HepG2 (cell line): Measurements from ENCODE around the gene COMMD10.

ENCODE experiments used
- E2F1 ChIP-seq: sonication (generic); formaldehyde crosslinking; IDR thresholded peaks from 2 replicates; pipeline ENCODE4 v1.5.0; 2020; ENCODE audit warnings: missing genetic modification reagents
- E2F5 ChIP-seq: sonication (generic); formaldehyde crosslinking; conservative IDR thresholded peaks from 2 replicates; pipeline ENCODE4 v1.4.0; 2020; ENCODE audit warnings: missing genetic modification reagents
- FOXK2 ChIP-seq: fragments of 450-650 bp; IDR thresholded peaks from 2 replicates; pipeline ENCODE4 v1.6.1; 2016
- FOXM1 ChIP-seq: sonication (generic); formaldehyde crosslinking; IDR thresholded peaks from 2 replicates; pipeline ENCODE4 v1.5.0; 2020; ENCODE audit warnings: missing genetic modification reagents
- JUND ChIP-seq: sonication (generic); formaldehyde crosslinking; IDR thresholded peaks from 2 replicates; pipeline ENCODE4 v1.8.0; 2022; ENCODE audit warnings: mild to moderate bottlenecking, missing genetic modification reagents
- MAF1 ChIP-seq: sonication (generic); formaldehyde crosslinking; IDR thresholded peaks from 2 replicates; pipeline ENCODE4 v1.5.0; 2020; ENCODE audit warnings: missing genetic modification reagents, borderline replicate concordance
- MAFF ChIP-seq: IDR thresholded peaks from 2 replicates; pipeline ENCODE4 v1.6.1; 2011; ENCODE audit warnings: low read depth, low read length, improper control_type of control experiment
- NR3C1 ChIP-seq: sonication (generic); formaldehyde crosslinking; IDR thresholded peaks from 2 replicates; pipeline ENCODE4 v1.4.0; 2020; ENCODE audit warnings: missing genetic modification reagents
- POLR2AphosphoS2 ChIP-seq: IDR thresholded peaks from 2 replicates; pipeline ENCODE4 v1.6.1; 2011; ENCODE audit warnings: low read depth, low read length, improper control_type of control experiment
- ZNF124 ChIP-seq: sonication (generic); formaldehyde crosslinking; IDR thresholded peaks from 2 replicates; pipeline ENCODE4 v1.4.0; 2020; ENCODE audit warnings: missing genetic modification reagents
- ZNF614 ChIP-seq: IDR thresholded peaks from 2 replicates; pipeline ENCODE4 v1.6.1; 2018; ENCODE audit warnings: missing biosample characterization, missing genetic modification reagents, inconsistent platforms, borderline replicate concordance
- TF ChIP-seq, protein P1 (sequence below): sonication (generic); formaldehyde crosslinking; IDR thresholded peaks from 2 replicates; pipeline ENCODE4 v1.5.0; 2020; ENCODE audit warnings: mild to moderate bottlenecking, missing genetic modification reagents, moderate library complexity
- TF ChIP-seq, protein P2 (sequence below): sonication (generic); formaldehyde crosslinking; IDR thresholded peaks from 2 replicates; pipeline ENCODE4 v1.9.0; 2021; ENCODE audit warnings: missing genetic modification reagents, borderline replicate concordance

- no peak for TF ChIP-seq ZNF124 (CRISPR knock-in tag)
- TF ChIP-seq, protein P1, sequence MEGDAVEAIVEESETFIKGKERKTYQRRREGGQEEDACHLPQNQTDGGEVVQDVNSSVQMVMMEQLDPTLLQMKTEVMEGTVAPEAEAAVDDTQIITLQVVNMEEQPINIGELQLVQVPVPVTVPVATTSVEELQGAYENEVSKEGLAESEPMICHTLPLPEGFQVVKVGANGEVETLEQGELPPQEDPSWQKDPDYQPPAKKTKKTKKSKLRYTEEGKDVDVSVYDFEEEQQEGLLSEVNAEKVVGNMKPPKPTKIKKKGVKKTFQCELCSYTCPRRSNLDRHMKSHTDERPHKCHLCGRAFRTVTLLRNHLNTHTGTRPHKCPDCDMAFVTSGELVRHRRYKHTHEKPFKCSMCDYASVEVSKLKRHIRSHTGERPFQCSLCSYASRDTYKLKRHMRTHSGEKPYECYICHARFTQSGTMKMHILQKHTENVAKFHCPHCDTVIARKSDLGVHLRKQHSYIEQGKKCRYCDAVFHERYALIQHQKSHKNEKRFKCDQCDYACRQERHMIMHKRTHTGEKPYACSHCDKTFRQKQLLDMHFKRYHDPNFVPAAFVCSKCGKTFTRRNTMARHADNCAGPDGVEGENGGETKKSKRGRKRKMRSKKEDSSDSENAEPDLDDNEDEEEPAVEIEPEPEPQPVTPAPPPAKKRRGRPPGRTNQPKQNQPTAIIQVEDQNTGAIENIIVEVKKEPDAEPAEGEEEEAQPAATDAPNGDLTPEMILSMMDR (CRISPR knock-in tag), result no peak
- no peak for TF ChIP-seq MAFF
- no peak for TF ChIP-seq ZNF614 (CRISPR knock-in tag)
- no peak for TF ChIP-seq E2F1 (CRISPR knock-in tag)
- no peak for TF ChIP-seq FOXK2
- TF ChIP-seq FOXM1 (CRISPR knock-in tag), result no peak
- no peak for TF ChIP-seq MAF1 (CRISPR knock-in tag)
- TF ChIP-seq POLR2AphosphoS2, result no peak
- TF ChIP-seq NR3C1, result no peak
- TF ChIP-seq JUND (CRISPR knock-in tag), result no peak
- no peak for TF ChIP-seq E2F5 (CRISPR knock-in tag)
- TF ChIP-seq, protein P2, sequence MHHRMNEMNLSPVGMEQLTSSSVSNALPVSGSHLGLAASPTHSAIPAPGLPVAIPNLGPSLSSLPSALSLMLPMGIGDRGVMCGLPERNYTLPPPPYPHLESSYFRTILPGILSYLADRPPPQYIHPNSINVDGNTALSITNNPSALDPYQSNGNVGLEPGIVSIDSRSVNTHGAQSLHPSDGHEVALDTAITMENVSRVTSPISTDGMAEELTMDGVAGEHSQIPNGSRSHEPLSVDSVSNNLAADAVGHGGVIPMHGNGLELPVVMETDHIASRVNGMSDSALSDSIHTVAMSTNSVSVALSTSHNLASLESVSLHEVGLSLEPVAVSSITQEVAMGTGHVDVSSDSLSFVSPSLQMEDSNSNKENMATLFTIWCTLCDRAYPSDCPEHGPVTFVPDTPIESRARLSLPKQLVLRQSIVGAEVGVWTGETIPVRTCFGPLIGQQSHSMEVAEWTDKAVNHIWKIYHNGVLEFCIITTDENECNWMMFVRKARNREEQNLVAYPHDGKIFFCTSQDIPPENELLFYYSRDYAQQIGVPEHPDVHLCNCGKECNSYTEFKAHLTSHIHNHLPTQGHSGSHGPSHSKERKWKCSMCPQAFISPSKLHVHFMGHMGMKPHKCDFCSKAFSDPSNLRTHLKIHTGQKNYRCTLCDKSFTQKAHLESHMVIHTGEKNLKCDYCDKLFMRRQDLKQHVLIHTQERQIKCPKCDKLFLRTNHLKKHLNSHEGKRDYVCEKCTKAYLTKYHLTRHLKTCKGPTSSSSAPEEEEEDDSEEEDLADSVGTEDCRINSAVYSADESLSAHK (CRISPR knock-in tag), result no peak
These were observed 9.5 kb upstream of the COMMD10 start for GRCh38 chr5:116075191-116075831.
